GM13976 (cell line): ENCODE results near the gene CFAP100.

Experiments used
- DNase-seq: peaks from one replicate; pipeline ENCODE4 v3.0.0; 2012; ENCODE audit warnings: low spot score
- in situ Hi-C: fragments of 300-500 bp; cut with MboI; formaldehyde crosslinking; loops from one replicate; pipeline ENCODE4 v1.12.0; 2022; ENCODE audit warnings: low sequenced_read_pairs, mixed read lengths, inconsistent platforms; ENCODE audit not compliant: unreplicated experiment
- TF ChIP-seq, protein P1 (sequence below): IDR thresholded peaks from 2 replicates; pipeline ENCODE4 v1.5.1; 2012; ENCODE audit warnings: borderline replicate concordance, mild to moderate bottlenecking; ENCODE audit not compliant: insufficient read depth; ENCODE audit errors: extremely low read depth, missing control alignments, control extremely low read depth

CFAP100 gene

DNA sequence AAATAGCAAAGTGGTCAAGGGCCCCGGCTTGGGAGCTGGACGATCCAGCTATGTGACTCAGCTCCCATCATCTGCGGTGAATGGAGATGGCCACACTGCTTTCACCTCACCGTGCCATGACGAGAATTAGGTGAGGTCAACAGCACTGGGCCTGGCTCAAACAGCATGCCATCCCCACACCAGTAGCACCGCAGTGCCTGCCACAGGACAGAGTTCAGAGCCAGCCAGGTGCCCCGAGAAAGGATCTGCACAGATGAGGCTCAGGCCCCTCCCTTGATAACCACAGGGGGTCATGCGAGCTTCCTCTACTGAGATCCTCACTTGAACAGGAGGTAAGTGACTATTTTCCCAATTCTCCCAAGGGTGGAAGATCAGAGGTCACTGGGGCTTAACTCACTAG, 51.6 kb downstream of the CFAP100 start:
- no peak for DNase-seq
- in situ Hi-C loops = no loop called here
- TF ChIP-seq, protein P1, sequence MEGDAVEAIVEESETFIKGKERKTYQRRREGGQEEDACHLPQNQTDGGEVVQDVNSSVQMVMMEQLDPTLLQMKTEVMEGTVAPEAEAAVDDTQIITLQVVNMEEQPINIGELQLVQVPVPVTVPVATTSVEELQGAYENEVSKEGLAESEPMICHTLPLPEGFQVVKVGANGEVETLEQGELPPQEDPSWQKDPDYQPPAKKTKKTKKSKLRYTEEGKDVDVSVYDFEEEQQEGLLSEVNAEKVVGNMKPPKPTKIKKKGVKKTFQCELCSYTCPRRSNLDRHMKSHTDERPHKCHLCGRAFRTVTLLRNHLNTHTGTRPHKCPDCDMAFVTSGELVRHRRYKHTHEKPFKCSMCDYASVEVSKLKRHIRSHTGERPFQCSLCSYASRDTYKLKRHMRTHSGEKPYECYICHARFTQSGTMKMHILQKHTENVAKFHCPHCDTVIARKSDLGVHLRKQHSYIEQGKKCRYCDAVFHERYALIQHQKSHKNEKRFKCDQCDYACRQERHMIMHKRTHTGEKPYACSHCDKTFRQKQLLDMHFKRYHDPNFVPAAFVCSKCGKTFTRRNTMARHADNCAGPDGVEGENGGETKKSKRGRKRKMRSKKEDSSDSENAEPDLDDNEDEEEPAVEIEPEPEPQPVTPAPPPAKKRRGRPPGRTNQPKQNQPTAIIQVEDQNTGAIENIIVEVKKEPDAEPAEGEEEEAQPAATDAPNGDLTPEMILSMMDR = no peak

DNA sequence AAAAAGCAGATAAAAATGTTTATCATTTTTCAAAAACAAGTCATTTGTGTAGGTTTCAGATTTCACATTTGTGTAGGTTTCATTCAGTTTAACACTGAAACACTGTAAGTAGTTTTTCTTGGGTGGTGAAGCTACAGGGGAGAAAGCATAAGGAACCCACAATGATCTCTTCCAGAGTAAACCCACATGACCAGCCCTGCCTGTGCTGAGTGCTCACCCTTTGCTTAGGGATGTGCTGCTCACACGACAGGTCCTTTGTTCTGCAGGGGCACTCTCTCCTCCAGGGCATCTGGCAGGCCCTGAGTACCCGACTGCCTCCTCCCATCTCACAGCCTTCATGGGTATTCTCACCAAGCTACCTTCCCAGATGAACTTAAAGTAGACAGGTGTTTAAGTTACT, 52.1 kb downstream of the CFAP100 start:
- in situ Hi-C loops = no loop called here
- TF ChIP-seq, protein P1 = no peak
- no peak for DNase-seq

DNA sequence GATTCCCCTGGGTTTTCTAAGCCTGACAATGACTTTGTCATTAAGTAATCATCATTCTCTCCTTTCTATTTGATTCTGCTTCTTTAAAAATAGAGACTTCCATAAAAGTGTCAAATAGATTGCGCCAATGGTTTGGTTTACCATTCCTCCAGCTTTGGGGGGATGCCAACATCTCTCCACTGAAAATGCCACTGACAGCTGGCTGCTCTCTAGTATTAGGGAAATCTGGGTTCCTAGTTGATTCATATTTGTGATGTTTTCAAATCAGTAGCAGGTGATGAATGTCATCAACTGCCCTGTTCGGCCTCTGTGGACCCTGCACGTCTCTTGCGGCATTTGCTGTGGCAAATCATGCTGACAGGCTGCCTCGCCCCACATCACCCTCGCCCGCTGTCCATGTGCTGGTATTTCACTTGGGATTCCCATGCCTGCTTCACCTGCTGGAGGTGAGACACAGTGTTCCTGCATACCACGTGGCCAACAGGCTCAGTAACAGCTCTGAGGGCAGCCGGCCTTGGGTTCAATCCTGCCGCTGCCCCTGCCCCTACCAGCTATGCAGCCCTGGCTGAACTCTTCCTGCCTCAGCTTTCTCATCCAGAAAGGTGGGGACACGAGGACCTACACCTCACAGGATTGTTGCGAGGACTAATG, 52.9 kb downstream of the CFAP100 start:
- no peak for DNase-seq
- in situ Hi-C loops = no loop called here

DNA sequence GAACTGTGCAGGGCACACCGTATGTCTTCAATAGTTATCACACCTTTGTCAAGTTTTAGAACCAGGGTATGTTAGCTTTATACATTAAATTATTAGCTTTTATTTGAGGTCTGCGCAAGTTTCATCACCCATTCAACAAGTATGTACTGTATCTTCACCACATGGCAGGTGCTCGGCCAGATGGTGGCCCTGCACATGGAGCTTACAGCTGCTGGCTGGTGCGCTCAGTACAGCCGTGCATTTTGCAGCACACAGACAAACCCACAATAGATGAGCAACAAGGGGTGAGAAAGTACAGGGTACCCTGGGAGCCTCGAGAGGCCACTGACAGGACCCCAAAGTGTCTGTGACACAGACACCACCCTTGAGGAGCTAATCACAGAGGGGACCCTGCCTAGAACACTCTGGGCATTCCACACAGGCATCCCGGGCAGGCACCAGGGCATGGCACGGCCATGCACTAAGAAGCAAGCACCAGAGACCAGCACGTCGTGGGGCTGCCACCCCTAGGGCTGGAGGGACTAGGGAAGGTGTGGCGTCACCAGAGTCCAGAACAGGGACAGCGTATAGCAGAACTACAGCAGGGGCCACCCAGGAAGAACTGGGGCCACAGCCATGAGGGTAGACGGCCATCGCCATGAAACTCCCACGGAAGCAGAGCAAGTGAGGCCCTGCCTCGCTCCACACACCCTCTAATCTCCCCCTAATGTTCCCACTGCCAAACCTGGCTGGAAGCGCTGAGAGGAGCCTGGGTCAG, 53.6 kb downstream of the CFAP100 start:
- DNase-seq = no peak
- TF ChIP-seq, protein P1 = no peak
- in situ Hi-C loops = no loop called here

More for the DNA sequence above, 52.9 kb downstream of the CFAP100 start:
- TF ChIP-seq, protein P1 = no peak

DNA sequence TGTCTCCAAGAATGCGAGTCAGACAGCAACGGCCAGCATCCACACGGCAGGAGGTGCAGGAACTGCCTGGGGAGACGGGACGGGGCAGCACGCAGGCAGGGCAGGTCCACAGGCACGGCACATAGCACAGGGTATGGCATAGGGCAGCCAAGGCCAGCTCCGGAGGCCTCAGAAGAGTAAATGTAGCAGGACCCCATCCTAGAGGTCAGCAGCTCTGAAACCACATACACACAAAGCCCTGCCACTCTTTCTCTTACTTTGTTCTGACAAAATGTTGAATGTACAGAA, 54.1 kb downstream of the CFAP100 start:
- in situ Hi-C loops = no loop called here
- TF ChIP-seq, protein P1 = no peak
- no peak for DNase-seq

DNA sequence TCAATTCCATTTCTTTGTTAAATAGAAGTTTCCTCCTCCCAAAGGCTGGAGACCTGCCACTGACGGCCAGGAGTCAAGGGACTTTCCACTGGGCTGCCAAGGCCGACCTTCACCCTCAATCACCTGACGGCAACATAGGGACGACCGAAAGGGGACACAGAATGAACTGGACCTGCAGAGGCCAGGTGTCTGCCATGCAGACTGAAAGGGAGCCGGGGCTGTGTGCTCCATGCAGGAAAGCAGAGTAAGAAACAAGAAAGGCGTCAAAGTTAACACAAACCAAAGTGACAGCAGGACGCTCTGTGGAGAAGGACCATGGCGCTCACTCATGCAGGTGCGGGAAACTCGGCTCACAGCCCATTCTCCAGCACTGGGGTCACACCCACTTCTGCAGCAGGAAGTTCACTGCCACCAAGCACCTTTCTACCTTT, 54.9 kb downstream of the CFAP100 start:
- TF ChIP-seq, protein P1 = no peak
- no peak for DNase-seq
- in situ Hi-C loops = no loop called here

DNA sequence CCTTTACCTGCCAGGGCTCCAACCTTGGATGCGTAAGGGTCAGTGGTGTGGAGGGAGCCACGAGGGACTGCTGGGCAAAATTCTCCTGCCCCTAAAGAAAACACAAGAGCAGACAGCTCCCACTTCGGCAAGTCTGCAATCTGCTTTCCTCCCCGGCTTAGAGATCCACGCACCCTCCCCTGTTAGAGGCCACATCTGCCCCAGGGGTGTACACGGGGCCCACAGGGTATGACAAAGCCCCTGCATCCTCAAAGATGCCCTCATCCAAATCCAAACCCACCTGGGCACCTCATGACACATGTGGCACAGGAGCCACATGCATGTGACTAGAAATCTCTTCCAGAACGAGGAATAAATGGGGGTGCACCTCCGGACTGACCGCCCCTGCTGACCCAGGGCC, 55.5 kb downstream of the CFAP100 start:
- in situ Hi-C loops = no loop called here
- no peak for DNase-seq
- TF ChIP-seq, protein P1 = no peak
